Astrocyte of the spinal cord (primary cell): ENCODE results near the gene EED.

Experiments used
- DNase-seq: peaks from one replicate; pipeline ENCODE4 v3.0.0; 2011; ENCODE audit warnings: low read depth, low spot score
- H3K4me3 ChIP-seq: 2 replicates; pipeline ENCODE4 v1.5.1; 2011; ENCODE audit warnings: low read depth, mild to moderate bottlenecking, low read length, moderate library complexity
- in situ Hi-C: cut with HindIII; loops from 2 replicates; pipeline ENCODE4 v1.10.0; 2017; ENCODE audit warnings: low sequenced_read_pairs
- TF ChIP-seq, protein P1 (sequence below): IDR thresholded peaks from 2 replicates; pipeline ENCODE4 v1.5.1; 2012; ENCODE audit warnings: low read depth, mild to moderate bottlenecking, low read length, inconsistent platforms

Gene EED

GRCh38 chr11:86257446-86257845, 12.9 kb downstream of the EED start:
- in situ Hi-C loops = no loop called here
- DNase-seq = no peak
- TF ChIP-seq, protein P1, sequence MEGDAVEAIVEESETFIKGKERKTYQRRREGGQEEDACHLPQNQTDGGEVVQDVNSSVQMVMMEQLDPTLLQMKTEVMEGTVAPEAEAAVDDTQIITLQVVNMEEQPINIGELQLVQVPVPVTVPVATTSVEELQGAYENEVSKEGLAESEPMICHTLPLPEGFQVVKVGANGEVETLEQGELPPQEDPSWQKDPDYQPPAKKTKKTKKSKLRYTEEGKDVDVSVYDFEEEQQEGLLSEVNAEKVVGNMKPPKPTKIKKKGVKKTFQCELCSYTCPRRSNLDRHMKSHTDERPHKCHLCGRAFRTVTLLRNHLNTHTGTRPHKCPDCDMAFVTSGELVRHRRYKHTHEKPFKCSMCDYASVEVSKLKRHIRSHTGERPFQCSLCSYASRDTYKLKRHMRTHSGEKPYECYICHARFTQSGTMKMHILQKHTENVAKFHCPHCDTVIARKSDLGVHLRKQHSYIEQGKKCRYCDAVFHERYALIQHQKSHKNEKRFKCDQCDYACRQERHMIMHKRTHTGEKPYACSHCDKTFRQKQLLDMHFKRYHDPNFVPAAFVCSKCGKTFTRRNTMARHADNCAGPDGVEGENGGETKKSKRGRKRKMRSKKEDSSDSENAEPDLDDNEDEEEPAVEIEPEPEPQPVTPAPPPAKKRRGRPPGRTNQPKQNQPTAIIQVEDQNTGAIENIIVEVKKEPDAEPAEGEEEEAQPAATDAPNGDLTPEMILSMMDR = no peak
- H3K4me3 ChIP-seq = no peak overlapping the region

DNA sequence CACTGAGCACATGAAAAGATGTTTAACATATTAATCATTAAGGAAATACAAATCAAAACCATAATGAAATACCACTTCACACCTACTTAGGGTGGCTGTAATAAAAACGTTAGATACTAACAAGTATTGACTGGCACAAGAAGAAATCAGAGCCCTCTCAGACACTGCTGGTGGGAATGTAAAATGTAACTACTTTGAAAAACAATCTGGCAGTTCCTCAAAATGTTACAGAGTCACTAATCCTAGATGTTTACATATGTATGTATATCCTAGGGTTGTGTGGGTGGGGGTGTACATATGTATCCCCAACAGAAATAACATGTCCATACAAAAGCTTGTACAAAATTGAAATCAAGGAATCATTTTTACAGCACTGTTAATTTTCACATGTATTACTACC, 15.2 kb downstream of the EED start:
- in situ Hi-C loops = no loop called here
- TF ChIP-seq, protein P1 = no peak
- no peak for DNase-seq
- H3K4me3 ChIP-seq = no peak overlapping the region

DNA sequence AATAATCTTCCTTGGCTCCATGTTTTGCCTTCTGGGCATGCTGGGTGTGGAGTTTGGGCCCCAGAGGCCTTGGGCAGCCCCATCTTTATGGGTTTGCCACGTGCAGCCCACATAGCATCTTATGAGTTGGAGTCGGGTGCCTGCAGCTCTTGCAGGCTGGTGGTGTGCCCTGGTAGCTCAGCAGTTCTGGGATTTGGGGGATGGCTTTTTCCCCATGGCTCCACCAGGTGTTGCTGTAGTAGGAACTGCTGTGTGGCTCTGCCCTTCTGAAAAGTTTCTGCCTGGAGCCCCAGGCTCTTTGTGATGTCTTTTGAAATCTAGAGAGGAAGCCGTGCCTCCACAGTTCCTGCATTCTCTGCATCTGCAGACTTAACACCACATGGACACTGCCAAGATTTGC, 16.8 kb downstream of the EED start:
- in situ Hi-C loops = no loop called here
- TF ChIP-seq, protein P1 = no peak
- no peak overlapping the region for H3K4me3 ChIP-seq
- no peak for DNase-seq

DNA sequence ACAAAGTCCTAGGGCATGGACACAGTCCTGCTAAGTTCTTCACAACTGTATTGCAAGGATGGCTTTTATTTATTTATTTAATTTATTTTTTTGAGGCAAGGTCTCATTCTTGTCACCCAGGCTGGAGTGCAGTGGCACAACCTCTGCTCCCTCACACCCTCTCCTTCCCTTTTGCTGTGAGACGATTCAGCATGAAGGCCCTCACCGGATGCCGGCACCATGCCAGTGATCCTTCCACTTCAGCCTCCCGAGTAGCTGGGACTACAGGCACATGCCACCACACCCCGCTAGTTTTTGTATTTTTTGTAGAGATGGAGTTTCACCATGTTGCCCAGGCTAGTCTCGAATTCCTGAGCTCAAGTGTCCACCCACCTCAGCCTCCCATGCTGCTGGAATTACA, 17.8 kb downstream of the EED start:
- H3K4me3 ChIP-seq = no peak overlapping the region
- in situ Hi-C loops = no loop called here
- TF ChIP-seq, protein P1 = no peak
- DNase-seq = no peak

DNA sequence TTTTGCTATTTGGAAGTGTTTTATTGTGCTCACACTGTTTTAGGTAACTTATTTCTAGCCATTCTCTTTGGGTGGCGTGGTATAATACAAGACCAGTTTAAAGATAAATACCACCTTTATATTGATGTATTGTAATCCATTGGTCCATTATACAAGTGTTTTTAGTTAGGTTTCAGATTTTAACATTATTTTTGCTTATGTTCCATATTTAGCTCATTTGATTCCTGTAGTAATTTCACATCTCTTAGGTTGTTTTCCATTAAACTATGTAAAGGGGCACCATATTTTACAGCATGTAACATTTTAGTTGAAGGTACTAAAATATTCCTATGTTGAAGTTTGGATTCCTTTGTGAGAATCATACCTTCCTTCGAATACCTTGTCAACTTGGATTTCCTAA, 20.1 kb downstream of the EED start:
- no peak for DNase-seq
- H3K4me3 ChIP-seq = no peak overlapping the region
- in situ Hi-C loops = no loop called here
- TF ChIP-seq, protein P1 = no peak

- H3K4me3 ChIP-seq = no peak overlapping the region
- no peak for DNase-seq
- TF ChIP-seq, protein P1 = no peak
- in situ Hi-C loops = no loop called here
Observed at GRCh38 chr11:86265194-86265593, 20.6 kb downstream of the EED start.

- no peak for DNase-seq
- no peak overlapping the region for H3K4me3 ChIP-seq
- TF ChIP-seq, protein P1 = no peak
- in situ Hi-C loops = no loop called here
Observed at GRCh38 chr11:86269645-86270044, 25.1 kb downstream of the EED start.
